Calu3 (cell line): ENCODE measurements around the gene SMIM5. TPM values are rescaled to one million over a fixed set of nuclear protein-coding genes. Genes with fewer than 3 reads are reported as not detected.

Source experiments
- BruUV-seq: library from RNA; stranded (reverse); fragments of 400-500 nt; replicated peaks from 2 replicates; lab custom pipeline; 2021; lab: Mats Ljungman, UMichigan
- CTCF ChIA-PET: fragments of 300-600 bp; sonication (Branson Sonifier 250); formaldehyde crosslinking; loops from one replicate; lab custom pipeline; 2022; ENCODE audit warnings: antibody characterized with exemption; lab: Charles Lee
- DNase-seq: peaks from one replicate; pipeline ENCODE4 v3.0.0; 2022
- H3K27ac Mint-ChIP-seq: one replicate; pipeline ENCODE4 v1.8.0; 2022; ENCODE audit warnings: mixed read lengths; ENCODE audit not compliant: unreplicated experiment
- H3K27me3 Mint-ChIP-seq: one replicate; pipeline ENCODE4 v1.8.0; 2022; ENCODE audit warnings: mixed read lengths; ENCODE audit not compliant: unreplicated experiment
- H3K36me3 Mint-ChIP-seq: one replicate; pipeline ENCODE4 v1.8.0; 2022; ENCODE audit warnings: mild to moderate bottlenecking, moderate library complexity, mixed read lengths; ENCODE audit not compliant: insufficient read depth, unreplicated experiment
- H3K4me1 Mint-ChIP-seq: one replicate; pipeline ENCODE4 v1.8.0; 2022; ENCODE audit warnings: mild to moderate bottlenecking, low read depth, mixed read lengths; ENCODE audit not compliant: unreplicated experiment
- H3K4me3 Mint-ChIP-seq: one replicate; pipeline ENCODE4 v1.8.0; 2022; ENCODE audit warnings: mild to moderate bottlenecking, low read depth, moderate library complexity, mixed read lengths; ENCODE audit not compliant: unreplicated experiment
- H3K9me3 Mint-ChIP-seq: one replicate; pipeline ENCODE4 v1.8.0; 2022; ENCODE audit warnings: low read depth, mixed read lengths; ENCODE audit not compliant: unreplicated experiment
- intact Hi-C: fragments of 100-400 bp; cut with micrococcal nuclease; formaldehyde crosslinking; loops from one replicate; pipeline ENCODE4 v1.10.0; 2022; ENCODE audit not compliant: unreplicated experiment
- total RNA-seq: library from RNA; stranded (reverse); gene quantifications from 2 replicates; pipeline ENCODE4 v1.2.3, GENCODE V29; 2022
- TF ChIP-seq, protein P1 (sequence below): fragments of 200-600 bp; IDR thresholded peaks from one replicate; pipeline ENCODE4 v1.8.0; 2022; ENCODE audit warnings: antibody characterized with exemption; ENCODE audit not compliant: unreplicated experiment

The SMIM5 gene
- total RNA-seq, 1 experiment from 2014 or later = 1.9 TPM

DNA sequence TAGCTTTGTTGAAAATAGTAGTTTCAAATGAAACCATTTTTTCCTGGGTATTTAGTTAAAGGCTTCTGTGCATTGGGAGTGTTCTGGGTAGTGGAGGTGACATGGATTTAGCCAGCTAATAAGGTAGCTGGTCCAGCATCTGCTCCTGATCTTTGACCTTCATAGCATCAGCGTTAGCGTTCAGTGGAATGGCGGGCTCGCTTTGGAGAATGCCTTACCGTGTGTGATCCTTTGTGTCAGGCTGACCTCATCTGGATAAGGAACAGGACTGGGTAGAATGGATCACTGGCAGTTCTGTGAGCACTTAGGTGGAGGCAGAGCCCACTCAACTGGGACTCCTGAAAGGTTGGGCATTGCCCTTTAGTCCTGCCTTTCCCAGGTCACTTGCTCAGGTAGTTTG, 37.6 kb downstream of the SMIM5 start:
- TF ChIP-seq, protein P1, sequence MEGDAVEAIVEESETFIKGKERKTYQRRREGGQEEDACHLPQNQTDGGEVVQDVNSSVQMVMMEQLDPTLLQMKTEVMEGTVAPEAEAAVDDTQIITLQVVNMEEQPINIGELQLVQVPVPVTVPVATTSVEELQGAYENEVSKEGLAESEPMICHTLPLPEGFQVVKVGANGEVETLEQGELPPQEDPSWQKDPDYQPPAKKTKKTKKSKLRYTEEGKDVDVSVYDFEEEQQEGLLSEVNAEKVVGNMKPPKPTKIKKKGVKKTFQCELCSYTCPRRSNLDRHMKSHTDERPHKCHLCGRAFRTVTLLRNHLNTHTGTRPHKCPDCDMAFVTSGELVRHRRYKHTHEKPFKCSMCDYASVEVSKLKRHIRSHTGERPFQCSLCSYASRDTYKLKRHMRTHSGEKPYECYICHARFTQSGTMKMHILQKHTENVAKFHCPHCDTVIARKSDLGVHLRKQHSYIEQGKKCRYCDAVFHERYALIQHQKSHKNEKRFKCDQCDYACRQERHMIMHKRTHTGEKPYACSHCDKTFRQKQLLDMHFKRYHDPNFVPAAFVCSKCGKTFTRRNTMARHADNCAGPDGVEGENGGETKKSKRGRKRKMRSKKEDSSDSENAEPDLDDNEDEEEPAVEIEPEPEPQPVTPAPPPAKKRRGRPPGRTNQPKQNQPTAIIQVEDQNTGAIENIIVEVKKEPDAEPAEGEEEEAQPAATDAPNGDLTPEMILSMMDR = no peak
- CTCF ChIA-PET = no interaction called here
- intact Hi-C loops = no loop called here
- Mint-ChIP-seq H3K36me3 (peaks cover 32% of the 10 kb centered on the region), H3K4me3 (no peak overlapping the region), H3K4me1 (peaks cover 9% of the 10 kb centered on the region), H3K27ac (no peak overlapping the region), H3K9me3 (no peaks in the 10 kb centered on the region), H3K27me3 (no peaks in the 10 kb centered on the region)
- BruUV-seq = no TSS peak
- DNase-seq = no peak

DNA sequence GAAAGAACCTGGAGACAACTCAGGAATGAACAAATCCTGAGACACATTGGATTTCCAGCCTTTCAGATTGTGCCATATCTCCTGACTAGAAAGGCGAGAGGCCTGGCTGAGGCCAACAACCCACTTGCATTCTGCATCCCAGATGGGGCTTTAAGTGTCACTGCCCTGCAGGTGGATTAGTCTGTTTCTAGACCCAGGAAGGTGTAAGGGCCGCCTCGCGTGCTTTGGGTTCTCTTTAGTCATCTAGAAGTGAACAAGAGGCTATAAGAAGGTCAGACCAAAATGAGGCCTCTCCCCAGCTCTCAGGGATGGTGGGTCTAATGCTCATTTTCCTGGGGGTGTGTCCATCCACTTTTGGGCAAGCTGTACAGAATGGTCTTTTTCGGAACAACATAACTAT, 38.8 kb downstream of the SMIM5 start:
- CTCF ChIA-PET = no interaction called here
- peaks cover 31% of the 10 kb centered on the region for H3K36me3 Mint-ChIP-seq
- peaks cover 9% of the 10 kb centered on the region for H3K4me1 Mint-ChIP-seq
- no peak overlapping the region for H3K4me3 Mint-ChIP-seq
- TF ChIP-seq, protein P1 = no peak
- BruUV-seq = no TSS peak
- DNase-seq = no peak
- H3K27me3 Mint-ChIP-seq = no peaks in the 10 kb centered on the region
- intact Hi-C loops = no loop called here
- no peaks in the 10 kb centered on the region for H3K9me3 Mint-ChIP-seq
- no peak overlapping the region for H3K27ac Mint-ChIP-seq

DNA sequence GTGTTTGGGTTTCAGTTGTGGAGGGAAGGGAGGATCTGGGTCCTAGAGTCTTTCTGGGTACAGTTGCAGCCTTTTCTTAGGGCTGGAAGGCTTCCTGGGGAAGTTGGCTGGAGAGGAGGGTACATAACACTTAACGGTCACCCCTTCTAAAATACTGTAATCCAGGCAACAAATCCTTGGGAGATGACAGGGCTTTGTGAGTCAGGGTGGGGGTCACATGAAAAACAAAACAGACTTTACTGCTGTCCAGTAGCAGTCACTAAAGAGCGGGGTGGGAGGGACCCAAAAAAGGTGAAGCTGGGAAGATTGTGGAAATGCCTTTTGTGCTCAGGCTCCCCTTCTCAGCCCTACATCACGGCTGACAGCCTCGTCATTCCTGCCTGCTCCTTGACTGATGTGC, 40.3 kb downstream of the SMIM5 start:
- no TSS peak for BruUV-seq
- H3K27me3 Mint-ChIP-seq = no peaks in the 10 kb centered on the region
- H3K27ac Mint-ChIP-seq = no peak overlapping the region
- CTCF ChIA-PET = interaction anchor here (2.2 kb wide), 1 partner anchor 74 kb away, joined by 11 read pairs; no protein-coding TSS in a partner anchor
- H3K9me3 Mint-ChIP-seq = no peaks in the 10 kb centered on the region
- no peak overlapping the region for H3K4me3 Mint-ChIP-seq
- intact Hi-C loops = no loop called here
- peaks cover 6% of the 10 kb centered on the region for H3K4me1 Mint-ChIP-seq
- H3K36me3 Mint-ChIP-seq = peaks cover 35% of the 10 kb centered on the region
- DNase-seq = no peak
- TF ChIP-seq, protein P1 = no peak

DNA sequence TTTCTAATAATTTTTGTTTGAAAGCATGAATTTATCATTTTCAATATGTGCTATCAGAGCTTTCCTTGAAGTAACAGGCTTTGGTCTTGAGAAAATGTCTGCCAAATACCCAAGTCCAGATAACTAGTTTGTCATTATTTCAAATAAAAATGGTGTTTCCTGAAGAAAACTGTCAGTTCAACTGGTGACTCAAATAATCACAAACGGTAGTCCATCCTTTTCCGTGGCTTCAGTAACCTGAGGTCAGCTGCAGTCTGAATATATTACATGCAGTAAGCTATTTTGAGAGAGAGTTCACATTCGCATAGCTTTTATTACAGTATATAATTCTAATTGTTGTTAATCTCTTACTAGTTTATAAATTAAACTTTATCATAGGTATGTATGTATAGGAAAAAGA, 43.2 kb downstream of the SMIM5 start:
- no peaks in the 10 kb centered on the region for H3K27me3 Mint-ChIP-seq
- no peak for DNase-seq
- peaks cover 59% of the 10 kb centered on the region for H3K36me3 Mint-ChIP-seq
- H3K27ac Mint-ChIP-seq = no peak overlapping the region
- intact Hi-C loops = loop anchor here (5.0 kb wide), 1 partner anchor 46 kb away; the partner anchor contains the start of gene ITGB4
- H3K4me1 Mint-ChIP-seq = peaks cover 22% of the 10 kb centered on the region
- no TSS peak for BruUV-seq
- no peaks in the 10 kb centered on the region for H3K9me3 Mint-ChIP-seq
- CTCF ChIA-PET = no interaction called here
- TF ChIP-seq, protein P1 = no peak
- no peak overlapping the region for H3K4me3 Mint-ChIP-seq
